Thyroid gland (tissue), 4 donors: ENCODE measurements around the gene C1orf87. TPM values are rescaled to one million over a fixed set of nuclear protein-coding genes. Genes with fewer than 3 reads are reported as not detected.

Experiments used
- DNase-seq, 2 donors: peaks; one replicate each; pipeline ENCODE4 v3.0.0-alpha.2; 2019
- H3K27ac ChIP-seq, 3 donors: fragments of 200-600 bp; sonication (generic); 1 replicate in 2 of 3; 2 replicates in 1 of 3; pipeline ENCODE4 v1.5.1; 2016 to 2019; ENCODE audit warnings: mild to moderate bottlenecking in 1 of 3, moderate library complexity in 1 of 3
- H3K27me3 ChIP-seq: fragments of 200-600 bp; sonication (generic); one replicate; pipeline ENCODE4 v1.5.1; 2019
- H3K36me3 ChIP-seq, 2 donors: fragments of 200-600 bp; sonication (generic); one replicate each; pipeline ENCODE4 v1.5.1; 2016 to 2019
- H3K4me1 ChIP-seq, 2 donors: fragments of 200-600 bp; sonication (generic); one replicate each; pipeline ENCODE4 v1.5.1; 2017 to 2019
- H3K4me3 ChIP-seq, 3 donors: fragments of 200-600 bp; sonication (generic); replicated peaks in 1 of 3; 1 replicate in 2 of 3; 2 replicates in 1 of 3; pipeline ENCODE4 v1.5.1; 2016; ENCODE audit warnings: mild to moderate bottlenecking in 1 of 3
- H3K9me3 ChIP-seq: fragments of 200-600 bp; sonication (generic); one replicate; pipeline ENCODE4 v1.5.1; 2017
- POLR2A ChIP-seq, 2 donors: fragments of 450-650 bp; IDR thresholded peaks; one replicate each; pipeline ENCODE4 v1.6.1; 2017; ENCODE audit warnings: antibody characterized with exemption in 2 of 2, mild to moderate bottlenecking in 2 of 2, moderate library complexity in 1 of 2
- WGBS, 2 donors: methylation state at CpG; one replicate each; pipeline ENCODE4 v1.1.5; 2017; 5-methylcytosine and 5-hydroxymethylcytosine counted together
- intact Hi-C: fragments of 100-400 bp; cut with DNase I; formaldehyde crosslinking; loops from one replicate; pipeline ENCODE4 v1.15.1; 2023
- total RNA-seq, 4 donors: library from RNA; depleted of rRNA; stranded (reverse); fragments of >200 nt; gene quantifications; one replicate each; pipeline ENCODE4 v1.2.3, GENCODE V29; 2016
- TF ChIP-seq, protein P1 (sequence below), 6 experiments: fragments of 200-600 bp in 3 of 6; fragments of 450-650 bp in 3 of 6; sonication (generic) in 3 of 6; IDR thresholded peaks; one replicate each; pipeline ENCODE4 v1.5.1; 2016 to 2019; ENCODE audit warnings: antibody characterized with exemption in 6 of 6, mild to moderate bottlenecking in 2 of 6, inconsistent platforms in 1 of 6, moderate library complexity in 1 of 6

The C1orf87 gene
- total RNA-seq, 4 donors from 2014 or later, result not detected

DNA sequence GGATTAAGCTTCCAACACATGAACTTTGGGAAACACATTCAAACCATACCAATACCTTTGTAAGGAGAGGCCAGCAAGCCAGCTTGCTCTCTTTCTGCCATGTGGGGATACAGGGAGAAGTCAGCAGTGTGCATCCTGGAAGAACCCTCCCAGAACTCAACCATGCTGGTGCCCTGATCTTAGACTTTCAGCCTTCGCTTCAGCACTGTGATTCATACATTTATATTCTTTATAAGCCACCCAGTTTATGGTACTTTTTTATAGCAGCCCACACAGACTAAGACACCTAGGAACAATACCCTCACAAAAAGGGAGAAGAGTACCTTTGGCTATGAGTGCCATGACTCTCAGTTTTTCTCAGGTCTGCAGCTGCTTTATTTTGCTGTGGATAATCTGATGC lies 35.9 kb downstream of the C1orf87 start:
- TF ChIP-seq, protein P1, sequence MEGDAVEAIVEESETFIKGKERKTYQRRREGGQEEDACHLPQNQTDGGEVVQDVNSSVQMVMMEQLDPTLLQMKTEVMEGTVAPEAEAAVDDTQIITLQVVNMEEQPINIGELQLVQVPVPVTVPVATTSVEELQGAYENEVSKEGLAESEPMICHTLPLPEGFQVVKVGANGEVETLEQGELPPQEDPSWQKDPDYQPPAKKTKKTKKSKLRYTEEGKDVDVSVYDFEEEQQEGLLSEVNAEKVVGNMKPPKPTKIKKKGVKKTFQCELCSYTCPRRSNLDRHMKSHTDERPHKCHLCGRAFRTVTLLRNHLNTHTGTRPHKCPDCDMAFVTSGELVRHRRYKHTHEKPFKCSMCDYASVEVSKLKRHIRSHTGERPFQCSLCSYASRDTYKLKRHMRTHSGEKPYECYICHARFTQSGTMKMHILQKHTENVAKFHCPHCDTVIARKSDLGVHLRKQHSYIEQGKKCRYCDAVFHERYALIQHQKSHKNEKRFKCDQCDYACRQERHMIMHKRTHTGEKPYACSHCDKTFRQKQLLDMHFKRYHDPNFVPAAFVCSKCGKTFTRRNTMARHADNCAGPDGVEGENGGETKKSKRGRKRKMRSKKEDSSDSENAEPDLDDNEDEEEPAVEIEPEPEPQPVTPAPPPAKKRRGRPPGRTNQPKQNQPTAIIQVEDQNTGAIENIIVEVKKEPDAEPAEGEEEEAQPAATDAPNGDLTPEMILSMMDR (IDR thresholded peaks at IDR 0.05), result no peak
- TF ChIP-seq POLR2A (IDR thresholded peaks at IDR 0.05), result no peak

DNA sequence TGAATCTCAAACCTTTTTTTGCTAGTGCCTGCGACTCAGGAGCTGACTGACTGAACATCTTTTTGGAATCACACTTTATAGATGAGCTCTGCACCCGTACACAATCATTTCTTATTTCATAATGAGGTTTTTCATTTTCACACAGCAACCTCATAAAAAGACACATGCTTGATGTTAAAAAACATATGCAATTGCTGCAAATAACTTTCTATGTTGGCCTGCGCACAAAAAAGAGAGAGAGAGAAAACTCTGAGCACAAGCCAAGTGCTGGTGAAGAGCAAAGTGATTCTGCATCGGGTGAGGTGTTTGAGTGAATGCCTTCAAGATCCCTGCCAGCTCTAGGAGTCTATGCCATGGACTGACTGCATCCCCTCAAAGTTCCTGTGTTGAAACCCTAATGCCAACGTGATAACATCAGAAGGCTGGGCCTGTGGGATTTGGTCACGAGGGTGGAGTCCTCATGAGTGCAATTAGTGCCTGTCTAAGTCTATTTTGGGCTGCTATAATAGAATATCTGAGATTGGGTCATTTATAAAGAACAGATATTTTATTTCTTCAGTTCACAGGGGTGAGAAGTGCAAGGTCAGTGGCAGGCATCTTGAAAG lies 36.6 kb downstream of the C1orf87 start:
- no peaks in the 10 kb centered on the region for H3K9me3 ChIP-seq
- no peaks in the 10 kb centered on the region for H3K4me1 ChIP-seq
- DNase-seq, result no peak
- intact Hi-C loops, result no loop called here
- TF ChIP-seq POLR2A (IDR thresholded peaks at IDR 0.05), result no peak
- TF ChIP-seq, protein P1 (IDR thresholded peaks at IDR 0.05), result no peak
- H3K27me3 ChIP-seq, result no peaks in the 10 kb centered on the region
- WGBS, 2 donors, result 76 to 78% methylated on average over 6 of the region's 6 CpGs
- H3K36me3 ChIP-seq, result no peaks in the 10 kb centered on the region
- no peak overlapping the region for H3K4me3 ChIP-seq
- H3K27ac ChIP-seq, result no peak overlapping the region

More for the DNA sequence above, 35.9 kb downstream of the C1orf87 start:
- no peak for DNase-seq
- H3K36me3 ChIP-seq, result no peaks in the 10 kb centered on the region
- H3K4me1 ChIP-seq, result no peaks in the 10 kb centered on the region
- no peak overlapping the region for H3K27ac ChIP-seq
- H3K4me3 ChIP-seq, result no peak overlapping the region
- H3K9me3 ChIP-seq, result no peaks in the 10 kb centered on the region
- intact Hi-C loops, result no loop called here
- H3K27me3 ChIP-seq, result no peaks in the 10 kb centered on the region
- 89 to 95% methylated on average over 1 of the region's 1 CpG for WGBS, 2 donors

DNA sequence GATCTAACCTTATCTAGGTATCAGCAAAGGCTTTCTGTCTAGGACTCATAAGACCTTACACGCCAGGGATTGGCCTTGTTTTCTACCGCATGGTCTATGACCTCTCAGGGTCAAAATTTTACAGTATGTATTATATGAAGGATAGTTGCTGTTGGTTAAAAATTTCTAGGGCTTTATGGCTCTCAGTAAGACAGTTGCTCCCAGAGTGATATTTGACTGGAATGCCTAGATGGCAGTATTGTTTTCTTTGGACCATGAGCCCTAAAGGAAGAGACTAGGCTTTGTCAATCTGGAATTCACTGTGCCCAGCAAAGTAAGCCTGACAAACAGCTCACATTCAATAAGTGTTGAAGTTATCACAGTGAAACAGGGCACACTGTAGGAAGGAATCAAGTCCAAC lies 37.6 kb downstream of the C1orf87 start:
- no peak for DNase-seq
- Histone ChIP-seq H3K4me1 (no peaks in the 10 kb centered on the region), H3K36me3 (no peaks in the 10 kb centered on the region), H3K27me3 (no peaks in the 10 kb centered on the region), H3K9me3 (no peaks in the 10 kb centered on the region), H3K27ac (no peak overlapping the region), H3K4me3 (no peak overlapping the region)
- TF ChIP-seq, protein P1 (IDR thresholded peaks at IDR 0.05), result no peak
- no peak for TF ChIP-seq POLR2A (IDR thresholded peaks at IDR 0.05)
- WGBS, 2 donors, result 45 to 83% methylated on average over 2 of the region's 2 CpGs
- intact Hi-C loops, result no loop called here

DNA sequence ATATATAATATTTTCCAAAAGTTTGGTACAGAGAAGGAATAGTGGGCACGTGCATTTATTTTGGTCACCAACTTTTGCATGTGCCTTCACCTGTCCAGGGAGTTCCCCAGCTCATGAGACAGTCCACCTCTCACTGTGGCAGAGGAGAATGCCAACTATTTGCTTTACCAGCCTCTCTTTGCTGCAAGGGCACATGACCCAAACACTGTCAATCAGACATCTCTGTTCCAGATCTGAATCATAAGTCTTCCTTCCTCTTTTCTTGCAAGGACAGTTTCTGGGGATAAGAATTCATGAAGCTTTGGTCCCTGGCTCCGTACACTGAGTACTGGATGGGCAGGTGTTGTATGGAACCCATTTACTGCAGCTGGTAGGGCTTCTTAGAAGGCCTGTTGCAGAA lies 38.6 kb downstream of the C1orf87 start:
- H3K9me3 ChIP-seq, result no peaks in the 10 kb centered on the region
- intact Hi-C loops, result no loop called here
- no peaks in the 10 kb centered on the region for H3K4me1 ChIP-seq
- WGBS, 2 donors, result 80 to 85% methylated on average over 2 of the region's 2 CpGs
- no peak overlapping the region for H3K27ac ChIP-seq
- H3K36me3 ChIP-seq, result no peaks in the 10 kb centered on the region
- DNase-seq, result no peak
- H3K27me3 ChIP-seq, result no peaks in the 10 kb centered on the region
- no peak overlapping the region for H3K4me3 ChIP-seq
- TF ChIP-seq POLR2A (IDR thresholded peaks at IDR 0.05), result no peak
- TF ChIP-seq, protein P1 (IDR thresholded peaks at IDR 0.05), result no peak

DNA sequence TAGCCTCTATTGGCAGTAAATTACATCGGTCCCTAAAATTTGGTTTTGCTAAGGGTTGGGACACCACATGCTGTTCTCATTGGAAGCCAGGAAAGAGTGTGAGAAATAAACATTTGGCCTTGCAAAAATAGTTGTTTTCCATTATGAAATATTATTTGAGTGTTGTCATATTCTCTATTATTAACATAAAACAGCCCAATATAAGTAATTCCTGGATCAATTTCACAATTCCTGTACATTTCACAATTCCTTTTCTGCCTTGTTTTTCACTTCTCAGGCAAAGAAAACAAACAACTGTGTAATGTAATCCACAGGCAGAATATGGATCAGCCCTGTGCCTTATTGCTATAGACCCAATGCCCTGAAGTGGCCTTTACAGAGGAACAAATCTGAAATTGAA lies 40.5 kb downstream of the C1orf87 start:
- H3K4me3 ChIP-seq, result no peak overlapping the region
- 88 to 97% methylated on average over 1 of the region's 1 CpG for WGBS, 2 donors
- intact Hi-C loops, result no loop called here
- H3K9me3 ChIP-seq, result no peaks in the 10 kb centered on the region
- no peaks in the 10 kb centered on the region for H3K4me1 ChIP-seq
- no peaks in the 10 kb centered on the region for H3K27me3 ChIP-seq
- H3K36me3 ChIP-seq, result no peaks in the 10 kb centered on the region
- H3K27ac ChIP-seq, result no peak overlapping the region
- TF ChIP-seq, protein P1 (IDR thresholded peaks at IDR 0.05), result no peak
- no peak for TF ChIP-seq POLR2A (IDR thresholded peaks at IDR 0.05)
- DNase-seq, result no peak
